HG03460 (cell line): Measurements from ENCODE around the gene MACROD2.

Source experiments
- ATAC-seq: cut with Tn5 transposase; IDR thresholded peaks from one replicate; pipeline ENCODE4 v1.9.1; 2021; ENCODE audit not compliant: unreplicated experiment

Gene MACROD2

DNA sequence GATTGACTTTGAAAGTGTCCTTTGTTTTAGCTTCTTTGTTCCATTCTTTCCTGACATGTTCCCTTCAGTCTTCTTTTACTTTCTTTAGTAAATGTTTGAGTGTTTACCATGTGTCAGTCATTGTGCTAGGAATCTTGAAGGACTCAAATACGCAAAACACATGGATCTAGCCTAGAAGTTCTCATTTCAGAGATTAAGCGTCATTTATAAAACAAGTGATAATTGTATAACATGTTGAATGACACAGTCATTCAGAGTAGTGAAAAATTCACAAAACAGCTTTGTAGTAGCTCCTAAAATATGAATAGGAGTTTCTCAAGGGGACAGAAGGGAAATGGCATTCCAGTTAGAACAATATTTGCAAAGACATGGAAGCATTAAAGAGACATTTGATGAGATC is 66.9 kb downstream of the MACROD2 start:
- no peak for ATAC-seq

DNA sequence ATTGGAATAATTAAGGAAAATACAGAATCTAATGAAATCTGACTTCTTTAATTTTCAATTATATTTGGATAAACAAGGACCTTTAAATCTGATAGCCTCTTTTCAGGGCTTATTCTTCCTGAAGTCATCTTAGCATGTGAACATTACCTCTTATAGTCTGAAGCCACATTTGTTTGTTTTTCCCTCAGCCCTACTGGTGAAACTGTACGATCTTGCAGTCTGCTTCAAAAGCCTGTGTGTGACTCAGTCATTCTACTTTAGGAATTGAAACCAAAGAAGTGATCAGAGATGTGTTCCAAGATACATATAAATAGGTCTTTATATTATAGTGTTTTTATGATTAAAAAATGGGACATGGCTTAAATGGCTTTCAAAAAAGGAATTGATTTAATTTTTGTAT is 67.5 kb downstream of the MACROD2 start:
- ATAC-seq, result no peak

DNA sequence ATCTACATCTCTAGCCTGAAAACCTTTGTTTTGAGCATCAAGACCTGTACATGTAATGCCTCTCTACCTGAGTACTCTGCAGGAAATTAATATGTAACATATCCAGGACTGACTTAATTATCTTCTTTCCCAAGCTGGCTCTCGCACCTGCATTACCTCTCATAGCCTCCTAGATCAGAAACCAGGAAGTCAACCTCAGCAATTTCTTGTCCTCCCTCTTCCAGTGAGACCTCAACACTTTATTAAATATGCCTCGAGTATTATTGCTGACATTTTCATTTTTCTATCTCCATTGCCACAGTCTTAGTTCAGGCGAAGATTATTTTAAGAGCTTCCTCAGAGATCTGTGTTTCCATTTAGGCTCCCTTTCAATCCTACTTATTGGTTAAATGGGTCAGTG is 69.0 kb downstream of the MACROD2 start:
- no peak for ATAC-seq

DNA sequence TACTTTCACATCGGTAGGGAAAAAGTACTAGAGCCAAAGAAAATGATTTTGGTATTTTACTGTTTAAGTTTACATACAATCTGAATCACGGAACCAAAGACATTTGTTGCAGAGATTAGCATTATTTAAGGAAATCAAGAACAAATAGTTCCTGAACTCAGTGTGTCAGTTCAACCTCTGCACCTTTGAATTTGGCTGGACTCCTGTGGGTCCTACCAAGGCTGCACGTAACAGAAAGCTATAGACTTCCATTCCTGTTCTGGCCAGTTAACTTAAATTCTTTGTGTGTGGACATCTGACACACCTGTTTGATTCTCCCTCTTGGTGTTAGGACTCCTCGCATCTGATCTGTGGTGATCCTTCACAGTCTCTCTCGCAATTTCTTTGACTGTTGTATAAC is 69.6 kb downstream of the MACROD2 start:
- no peak for ATAC-seq

DNA sequence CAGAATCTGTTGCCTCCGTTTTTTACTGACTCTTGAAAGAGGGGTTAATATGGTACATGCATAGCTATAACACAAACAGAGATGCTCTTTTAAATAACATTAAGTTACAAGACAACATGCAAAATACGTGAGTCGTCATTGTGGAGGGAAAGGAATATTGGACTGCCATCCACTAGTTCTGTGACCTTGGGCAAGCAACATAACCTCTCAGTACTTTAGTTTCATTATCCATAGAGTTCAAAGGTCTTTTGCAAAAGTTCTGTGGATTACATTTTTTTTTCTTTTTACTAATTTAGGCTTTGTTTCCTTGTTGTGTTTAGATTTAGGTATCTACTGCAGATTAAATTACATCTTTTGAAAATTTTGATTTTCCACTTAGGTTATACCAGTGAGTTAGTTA is 70.5 kb downstream of the MACROD2 start:
- no peak for ATAC-seq

DNA sequence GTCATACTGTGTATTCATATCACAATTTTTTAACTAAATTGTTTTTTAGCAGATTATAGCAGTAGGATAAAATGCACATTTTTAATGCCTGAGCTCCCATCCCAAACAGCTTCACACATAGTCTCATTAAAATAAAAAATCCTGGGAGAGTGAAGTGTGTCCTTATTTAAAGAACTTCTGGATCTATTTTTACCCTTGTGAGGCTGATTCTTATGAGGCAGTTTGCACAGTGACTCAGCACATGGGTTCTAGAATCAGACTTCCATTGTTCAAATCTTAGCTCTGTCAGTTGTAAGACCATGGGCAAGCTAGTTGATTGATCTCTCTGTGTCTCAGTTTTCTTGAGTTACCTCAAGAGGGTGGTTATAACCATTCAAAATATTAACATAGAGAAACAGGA is 72.3 kb downstream of the MACROD2 start:
- no peak for ATAC-seq

DNA sequence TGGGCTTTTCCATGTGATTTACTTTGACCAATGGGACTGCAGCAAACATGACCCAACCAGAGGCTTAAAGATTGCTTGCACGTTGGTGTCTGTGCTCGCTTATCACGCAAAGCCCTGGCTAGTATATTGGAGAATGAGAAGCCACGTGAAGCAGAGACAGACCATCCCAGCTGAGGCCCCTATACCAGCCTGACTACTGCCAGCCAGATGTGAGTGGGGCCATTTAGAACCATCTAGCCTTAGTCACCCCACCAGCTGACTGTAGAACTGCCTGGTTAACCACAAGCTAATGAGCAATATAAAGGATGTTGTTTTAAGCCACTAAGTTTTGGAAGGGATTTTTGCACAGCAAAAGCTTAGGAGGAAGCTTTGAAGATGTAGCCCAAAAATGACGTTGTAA is 74.5 kb downstream of the MACROD2 start:
- no peak for ATAC-seq

DNA sequence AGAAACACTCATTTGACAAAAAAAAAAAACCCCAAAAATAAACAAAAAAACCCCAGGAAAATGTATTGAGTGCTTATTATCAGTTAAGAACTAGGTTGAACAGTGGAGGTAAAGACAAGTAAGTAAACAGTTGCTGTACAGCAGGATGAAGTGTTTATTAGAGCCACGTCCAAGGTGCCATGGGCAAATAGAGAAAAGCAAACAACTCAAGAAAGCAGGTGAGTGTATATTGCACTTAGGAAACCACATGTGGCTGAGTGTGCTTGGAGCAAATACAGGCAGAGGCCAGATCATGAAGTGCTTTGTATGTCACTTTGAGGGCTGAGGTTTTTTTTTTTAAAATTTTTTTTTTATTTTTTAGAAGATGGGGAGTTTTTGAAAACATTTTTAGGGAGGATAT is 98.3 kb downstream of the MACROD2 start:
- no peak for ATAC-seq

DNA sequence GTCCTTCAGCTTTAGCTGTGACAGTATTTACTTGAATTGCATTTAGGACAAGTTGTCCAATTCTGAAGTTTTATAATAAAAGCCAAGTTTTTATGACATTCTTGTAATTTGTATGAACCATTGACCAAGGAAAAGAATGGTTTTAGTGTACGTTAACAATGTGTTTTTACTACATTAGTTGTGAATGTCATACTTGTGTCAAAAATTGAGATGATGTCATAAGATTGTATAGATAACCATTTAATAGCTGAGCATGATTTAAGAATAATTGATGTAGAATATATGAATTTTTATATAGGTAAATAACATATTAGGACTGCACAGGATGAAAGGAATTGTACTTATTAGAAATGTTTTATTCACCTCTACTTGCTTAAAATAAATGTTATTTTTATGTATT is 102.9 kb downstream of the MACROD2 start:
- no peak for ATAC-seq

DNA sequence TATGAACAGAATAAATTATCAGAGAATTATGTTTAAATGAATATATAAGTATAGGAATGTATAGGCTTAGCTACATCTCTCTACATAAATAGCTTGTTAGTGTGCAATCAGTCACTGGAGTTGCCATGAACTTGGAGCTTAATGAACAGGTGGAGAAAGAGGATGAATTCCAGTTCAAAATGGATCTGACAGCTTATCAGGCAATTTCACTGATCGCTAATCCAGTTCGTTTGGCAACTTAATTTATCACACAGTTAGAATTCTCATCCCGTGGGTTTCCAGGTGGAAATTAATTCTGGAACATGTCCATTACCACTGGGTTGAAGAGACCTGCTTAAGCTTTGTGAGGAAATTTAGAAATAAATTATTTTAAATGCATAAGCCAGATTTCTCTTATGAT is 118.1 kb downstream of the MACROD2 start:
- ATAC-seq, result no peak

DNA sequence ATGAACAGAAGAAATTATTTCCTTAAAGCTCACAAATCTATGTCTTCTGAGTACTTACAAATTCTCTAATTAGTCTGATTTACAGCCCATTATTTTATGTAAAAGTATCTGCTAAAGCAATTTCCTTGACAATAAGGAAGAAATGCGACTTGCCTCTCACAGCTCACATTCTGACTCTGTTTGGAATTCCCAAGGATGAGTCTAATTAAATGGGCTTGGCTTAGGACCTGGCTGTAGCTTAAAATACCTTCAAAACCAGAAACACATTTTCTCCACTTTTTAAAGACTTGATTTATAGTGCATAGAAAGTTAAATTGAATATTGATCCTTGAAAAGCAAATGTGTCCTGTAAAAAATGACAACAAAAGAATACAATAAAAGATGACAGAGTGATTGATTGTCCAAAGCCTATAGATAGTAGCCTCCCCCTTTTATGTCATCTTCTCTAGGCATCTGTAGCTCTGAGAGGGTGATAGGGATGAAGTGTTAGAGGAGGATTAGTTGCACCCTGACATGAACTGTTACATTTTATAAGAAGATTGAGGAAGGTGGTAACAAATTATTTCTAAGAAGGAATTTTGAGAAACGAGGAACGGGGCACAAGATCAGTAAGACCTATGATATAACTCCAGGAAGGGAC is 118.9 kb downstream of the MACROD2 start:
- no peak for ATAC-seq

DNA sequence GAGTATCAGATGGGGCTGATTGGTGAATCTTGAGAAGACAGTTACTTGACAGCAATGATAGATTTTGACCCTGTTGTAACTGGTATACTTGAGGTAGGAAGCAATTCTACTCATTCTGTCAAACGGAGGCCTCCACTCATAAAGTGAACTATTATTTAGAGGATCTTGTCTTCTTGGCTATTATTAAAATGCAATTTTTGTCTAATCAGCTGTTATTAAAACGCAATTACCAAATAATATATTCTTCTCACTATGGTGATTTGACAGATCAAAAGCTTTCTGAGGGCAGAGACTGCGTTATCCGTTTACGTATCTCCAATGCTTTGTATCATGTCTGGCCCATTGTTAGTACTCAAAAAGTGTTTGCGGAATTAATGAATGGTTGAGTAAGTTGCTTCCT is 120.7 kb downstream of the MACROD2 start:
- no peak for ATAC-seq

DNA sequence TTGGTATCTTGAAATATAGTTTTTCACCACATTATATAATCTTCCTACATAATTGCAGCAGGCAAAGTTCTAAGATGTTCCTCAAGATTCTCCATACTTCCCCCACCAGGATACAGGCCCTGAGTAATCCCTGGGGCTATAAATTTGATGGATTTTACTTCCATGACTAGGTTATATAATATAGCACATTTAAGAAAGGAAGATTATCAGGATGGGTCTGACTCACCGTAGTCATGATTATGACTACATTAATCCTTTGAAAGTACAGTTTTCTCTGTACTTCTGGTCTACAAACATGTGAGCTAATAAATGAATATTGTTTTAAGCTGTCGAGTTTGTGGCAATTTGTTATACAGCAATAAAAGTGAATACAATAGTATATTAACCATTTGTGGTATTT is 122.5 kb downstream of the MACROD2 start:
- ATAC-seq, result no peak

DNA sequence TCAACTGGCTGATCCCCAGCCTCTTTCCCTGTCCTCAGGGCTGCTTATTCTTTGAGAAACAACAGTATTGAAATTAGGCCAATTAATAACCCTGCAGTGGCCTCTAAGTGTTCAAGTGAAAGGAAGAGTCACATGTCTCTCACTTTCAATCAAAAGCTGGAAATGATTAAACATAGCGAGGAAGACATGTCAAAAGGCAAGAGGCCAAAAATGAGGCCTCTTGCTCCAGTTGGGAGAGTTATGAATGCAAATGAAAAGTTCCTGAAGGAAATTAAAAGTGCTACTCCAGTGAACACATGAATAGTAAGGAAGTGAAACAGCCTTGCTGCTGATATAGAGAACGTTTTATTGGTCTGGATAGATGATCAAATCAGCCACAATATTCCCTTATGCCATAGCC is 131.5 kb downstream of the MACROD2 start:
- ATAC-seq, result no peak

DNA sequence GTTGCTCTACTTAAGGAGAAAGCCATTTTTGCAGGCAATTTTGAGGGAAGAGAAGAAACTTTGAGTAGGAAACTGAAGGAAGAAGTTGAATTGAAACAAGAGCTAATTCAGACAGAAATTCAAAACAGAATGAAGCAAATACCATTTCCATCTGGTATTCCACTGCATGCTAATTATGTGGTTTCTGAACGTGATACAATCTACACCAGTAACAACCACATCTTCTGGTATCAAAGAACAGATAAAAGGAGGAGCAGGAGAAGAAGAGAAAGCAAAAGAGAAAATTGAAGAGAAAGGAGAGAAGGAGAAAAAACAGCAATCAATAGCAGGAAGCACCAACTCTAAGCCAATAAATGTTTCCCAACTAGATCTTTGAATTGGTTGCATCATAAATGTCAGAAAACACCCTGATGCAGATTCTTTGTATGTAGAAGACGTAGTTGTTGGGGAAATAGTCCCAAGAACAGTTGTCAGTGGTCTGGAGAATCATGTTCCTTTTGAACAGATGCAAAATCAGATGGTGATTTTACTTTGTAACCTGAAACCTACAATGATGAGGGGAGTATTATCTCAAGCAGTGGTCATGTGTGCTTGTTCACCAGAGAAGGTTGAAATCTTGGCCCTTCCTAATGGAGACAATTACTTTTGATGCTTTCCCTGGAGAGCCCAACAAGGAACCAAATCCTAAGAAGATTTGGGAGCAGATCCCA is 132.4 kb downstream of the MACROD2 start:
- ATAC-seq, result no peak

DNA sequence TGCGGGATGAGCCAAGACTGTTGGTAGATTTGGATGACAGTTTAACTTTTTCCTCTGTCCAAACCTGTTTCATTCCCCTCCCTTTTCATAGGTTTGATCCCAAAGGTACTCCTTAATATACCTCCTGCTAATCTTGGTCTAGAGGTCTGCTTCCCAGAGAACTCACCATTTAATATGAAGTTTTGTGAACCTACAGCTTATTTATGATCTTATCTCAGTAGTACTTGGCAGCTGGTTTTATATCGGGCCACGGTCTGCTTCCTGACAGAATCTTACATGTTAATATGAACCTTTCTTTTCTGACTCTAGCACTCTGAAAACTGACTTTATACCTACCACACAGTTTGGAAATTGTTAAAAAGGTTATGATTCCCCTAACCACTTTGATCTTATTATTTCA is 138.7 kb downstream of the MACROD2 start:
- no peak for ATAC-seq

DNA sequence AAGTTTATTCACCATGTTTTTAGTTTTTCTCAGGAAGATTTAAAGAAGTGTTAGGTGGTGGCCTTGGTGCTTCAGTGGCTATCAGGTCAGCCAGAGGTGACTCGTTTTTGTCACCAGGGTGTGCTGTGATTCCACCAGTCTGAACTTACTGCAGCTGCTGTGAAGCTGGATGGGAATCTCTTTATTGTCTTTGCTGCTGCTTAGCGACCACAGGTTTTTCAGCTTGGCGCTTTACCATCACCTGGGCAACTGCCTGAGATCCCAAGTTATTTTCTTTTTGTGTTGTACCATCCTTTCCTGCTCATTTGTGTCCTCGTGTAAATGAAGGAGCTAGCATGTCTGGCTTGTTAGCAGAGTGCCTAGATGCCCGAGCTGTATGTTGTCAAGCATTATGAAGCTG is 146.9 kb downstream of the MACROD2 start:
- no peak for ATAC-seq

DNA sequence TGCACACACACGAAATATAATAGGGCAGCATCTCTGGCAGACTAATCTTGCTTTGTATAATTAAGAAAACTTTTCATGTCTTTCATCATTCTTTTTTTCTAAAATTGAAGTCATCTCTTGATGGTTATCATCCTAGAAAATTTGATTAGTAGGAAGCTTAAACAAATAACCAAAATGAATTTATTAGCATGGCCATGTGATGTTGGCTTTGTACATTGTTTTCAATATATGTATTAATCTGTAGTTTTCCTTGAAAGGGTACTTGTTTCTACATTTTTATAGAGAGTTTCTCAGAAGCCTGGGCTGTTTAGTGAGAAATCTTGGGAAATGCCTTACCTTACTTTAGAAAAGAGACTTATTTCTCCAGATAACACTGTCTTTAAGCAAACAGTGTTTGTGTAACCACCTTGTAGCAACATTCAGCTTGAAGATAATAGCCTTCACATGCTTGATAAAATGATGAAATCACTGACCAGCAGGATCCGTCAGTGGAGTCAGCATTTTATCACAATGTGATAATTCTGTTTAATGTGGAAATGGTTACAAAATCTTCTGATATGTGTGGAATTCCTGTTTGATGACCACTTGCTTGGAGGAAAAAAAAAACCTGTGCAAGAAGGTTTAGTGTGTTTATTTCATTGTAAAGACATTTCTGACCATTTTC is 147.8 kb downstream of the MACROD2 start:
- no peak for ATAC-seq

DNA sequence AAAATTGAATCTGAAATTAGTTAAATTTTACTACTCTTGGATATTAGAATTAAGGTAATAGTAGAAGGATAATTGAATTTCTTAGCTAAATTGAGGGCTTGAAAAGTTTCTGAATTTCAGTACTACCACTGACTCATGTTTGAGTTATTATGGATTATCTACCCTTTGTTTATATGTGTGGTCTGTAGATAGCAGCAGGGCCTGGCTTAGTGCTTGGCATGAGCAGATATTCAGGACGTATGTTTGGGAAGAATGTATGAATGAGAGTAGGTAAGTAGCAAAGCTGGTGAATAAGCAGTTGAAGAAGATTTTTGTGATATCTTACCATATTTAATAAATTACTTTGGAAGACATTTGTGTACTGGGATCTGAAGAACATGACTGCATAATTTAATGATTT is 152.7 kb downstream of the MACROD2 start:
- no peak for ATAC-seq

DNA sequence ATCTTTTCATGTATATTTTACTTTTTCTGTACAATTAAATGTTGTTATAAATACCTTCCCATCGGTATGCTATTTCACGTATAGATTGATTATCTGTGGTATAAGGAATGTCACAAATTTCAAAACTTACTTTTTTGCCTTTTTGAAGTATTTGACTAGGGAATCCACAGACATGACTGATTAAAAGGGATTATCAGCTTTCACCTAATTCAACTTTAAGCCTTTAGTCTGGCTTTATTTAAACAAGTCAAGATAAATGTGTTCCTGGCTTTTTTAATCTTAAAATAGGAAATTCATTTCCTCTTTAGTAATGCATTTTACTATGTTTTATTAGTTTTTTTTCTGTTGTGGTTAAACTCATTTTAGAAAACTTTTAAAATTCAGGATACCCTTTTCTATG is 160.0 kb downstream of the MACROD2 start:
- ATAC-seq, result no peak

DNA sequence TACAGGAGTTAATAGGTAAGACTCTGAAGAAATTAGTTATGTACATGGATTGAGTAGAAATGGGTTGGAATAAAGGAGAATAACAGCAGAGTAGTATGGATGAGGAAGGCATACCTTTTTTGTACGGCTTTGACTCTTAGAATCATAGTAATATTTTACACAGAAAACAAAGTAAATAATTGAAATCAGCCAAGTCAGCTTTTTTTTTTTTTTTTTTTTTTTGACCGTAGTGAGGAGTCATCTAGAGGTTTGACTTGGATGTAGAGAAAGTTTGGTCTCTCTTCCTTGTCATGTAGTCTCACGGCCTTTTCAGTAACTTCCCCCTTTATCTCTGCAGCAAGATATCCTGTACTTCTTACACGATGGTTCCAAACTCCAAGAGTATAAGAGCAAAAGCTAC is 183.2 kb downstream of the MACROD2 start:
- no peak for ATAC-seq

DNA sequence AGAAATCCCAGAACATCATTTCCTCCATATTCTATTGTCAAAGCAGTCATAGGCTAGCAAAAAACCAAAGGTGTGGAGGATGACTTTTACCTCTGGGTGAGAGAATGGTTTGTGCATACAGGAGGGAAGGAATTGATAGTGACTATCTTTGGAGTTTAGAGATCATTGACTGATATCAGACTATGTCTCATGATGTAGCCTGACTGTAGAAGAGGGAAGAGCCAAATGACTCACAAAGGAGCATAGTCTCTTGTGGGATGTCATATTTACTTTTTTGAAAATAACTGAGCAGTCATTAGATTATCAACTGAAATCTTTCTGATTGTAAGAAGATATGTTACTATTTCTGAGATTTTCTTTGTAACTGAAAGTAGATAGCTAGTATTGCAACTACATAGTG is 183.6 kb downstream of the MACROD2 start:
- no peak for ATAC-seq
